CD4-positive, alpha-beta memory T cell (primary cell): ENCODE results near the gene TBXAS1. TPM values are rescaled to one million over a fixed set of nuclear protein-coding genes. Genes with fewer than 3 reads are reported as not detected.

ENCODE experiments used
- CTCF ChIA-PET: fragments of 350-600 bp; sonication (Branson Sonifier 250); formaldehyde crosslinking; loops from one replicate; lab custom pipeline; 2021; ENCODE audit warnings: inconsistent platforms; ENCODE audit not compliant: partially characterized antibody; lab: Charles Lee
- POLR2A ChIA-PET: fragments of 350-600 bp; sonication (Branson Sonifier 250); formaldehyde crosslinking; loops from one replicate; lab custom pipeline; 2021; ENCODE audit not compliant: partially characterized antibody; lab: Charles Lee
- DNase-seq, 5 donors: peaks; one replicate each; pipeline versions ENCODE4 v3.0.0 to v3.0.0-alpha.2; 2020 to 2022; ENCODE audit warnings: mixed read lengths in 1 of 5
- H3K27ac ChIP-seq: one replicate; pipeline ENCODE4 v1.7.0; 2013; ENCODE audit warnings: low read depth, low read length
- H3K27me3 ChIP-seq: 2 replicates; pipeline ENCODE4 v1.7.0; 2013; ENCODE audit warnings: mild to moderate bottlenecking, low read length, moderate library complexity; ENCODE audit not compliant: insufficient read depth
- H3K36me3 ChIP-seq: 2 replicates; pipeline ENCODE4 v1.7.0; 2013; ENCODE audit warnings: mild to moderate bottlenecking, low read length, moderate library complexity; ENCODE audit not compliant: insufficient read depth
- H3K4me1 ChIP-seq: 2 replicates; pipeline ENCODE4 v1.7.0; 2013; ENCODE audit warnings: mild to moderate bottlenecking, low read length, moderate library complexity; ENCODE audit not compliant: insufficient read depth
- H3K4me3 ChIP-seq, 2 donors: one replicate each; pipeline ENCODE4 v1.7.0; 2013; ENCODE audit warnings: low read length in 2 of 2, mild to moderate bottlenecking in 1 of 2
- H3K9me3 ChIP-seq, 2 donors: one replicate each; pipeline ENCODE4 v1.7.0; 2013; ENCODE audit warnings: low read length in 2 of 2, control low read depth in 1 of 2; ENCODE audit not compliant: control insufficient read depth in 1 of 2
- H3K27ac Mint-ChIP-seq, 7 donors: one replicate each; pipeline ENCODE4 v1.8.0; 2020 to 2021; ENCODE audit warnings: mixed read lengths in 7 of 7, mild to moderate bottlenecking in 6 of 7, inconsistent platforms in 3 of 7, moderate library complexity in 3 of 7
- H3K27me3 Mint-ChIP-seq, 2 donors: one replicate each; pipeline ENCODE4 v1.8.0; 2020 to 2021; ENCODE audit warnings: mixed read lengths in 2 of 2
- H3K36me3 Mint-ChIP-seq, 2 donors: one replicate each; pipeline ENCODE4 v1.8.0; 2020 to 2021; ENCODE audit warnings: mixed read lengths in 2 of 2, inconsistent platforms in 1 of 2, mild to moderate bottlenecking in 1 of 2
- H3K4me1 Mint-ChIP-seq, 4 donors: one replicate each; pipeline ENCODE4 v1.8.0; 2020 to 2021; ENCODE audit warnings: mixed read lengths in 4 of 4, mild to moderate bottlenecking in 1 of 4
- H3K4me3 Mint-ChIP-seq, 8 donors: one replicate each; pipeline ENCODE4 v1.8.0; 2020 to 2021; ENCODE audit warnings: mixed read lengths in 8 of 8, mild to moderate bottlenecking in 7 of 8, moderate library complexity in 6 of 8, inconsistent platforms in 3 of 8
- H3K9me3 Mint-ChIP-seq, 8 donors: one replicate each; pipeline ENCODE4 v1.8.0; 2020 to 2021; ENCODE audit warnings: mixed read lengths in 8 of 8, mild to moderate bottlenecking in 5 of 8, inconsistent platforms in 3 of 8, moderate library complexity in 1 of 8
- intact Hi-C: fragments of 100-400 bp; cut with micrococcal nuclease; formaldehyde crosslinking; loops from one replicate; pipeline ENCODE4 v1.15.1; 2023
- polyA plus RNA-seq, 2 donors: library from polyadenylated mRNA; unstranded; fragments of 300-500 nt; fragmentation: Illumina TruSeq; gene quantifications; one replicate each; pipeline ENCODE4 v1.2.3, GENCODE V29; 2021
- total RNA-seq, 2 experiments: library from RNA; stranded (reverse); gene quantifications; one replicate each; pipeline ENCODE4 v1.2.3, GENCODE V29; 2021

The TBXAS1 gene
- total and polyA plus RNA-seq, 4 experiments from 2014 or later = 16.6 to 20.1 (median 18.9) TPM

DNA sequence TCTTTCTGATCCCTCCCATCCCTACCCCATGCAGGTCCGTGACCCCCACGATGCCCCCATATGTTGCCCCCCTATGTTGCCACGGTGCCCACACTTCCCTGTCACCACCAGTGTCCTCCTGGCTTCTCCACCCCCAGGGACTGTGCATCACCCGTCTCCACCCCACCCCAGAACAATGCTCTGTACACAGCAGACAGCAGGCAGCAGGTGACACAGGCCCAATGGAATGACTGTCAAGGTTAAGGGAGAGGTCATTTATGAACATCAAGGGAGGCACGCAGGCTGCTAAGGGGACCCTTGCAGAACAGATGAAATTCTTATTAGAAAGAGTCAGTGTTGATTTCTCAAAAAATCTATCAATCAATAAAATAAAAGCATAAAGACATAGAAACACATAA, 162.2 kb downstream of the TBXAS1 start:
- H3K4me3 Mint-ChIP-seq = no peak overlapping the region
- CTCF ChIA-PET = no interaction called here

DNA sequence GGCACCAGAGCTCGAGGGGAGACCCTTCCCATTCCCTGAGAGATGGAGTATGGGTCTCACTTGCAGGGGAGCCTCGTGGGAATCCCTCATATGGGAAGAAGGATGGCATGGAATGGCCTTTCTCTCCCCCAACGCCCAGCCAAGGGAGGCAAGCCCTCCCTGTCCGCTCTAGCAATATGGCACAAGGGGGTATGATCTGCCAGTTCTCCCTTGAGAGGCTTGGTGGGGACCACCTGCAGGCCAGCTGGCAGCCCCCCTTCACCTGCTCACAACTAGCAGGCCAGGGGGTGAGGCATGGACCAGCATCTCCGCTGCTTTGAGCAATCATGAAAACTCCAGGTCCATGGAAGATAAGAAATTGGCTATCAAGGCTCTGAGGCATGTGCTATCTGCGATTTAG, 162.8 kb downstream of the TBXAS1 start:
- Histone ChIP-seq H3K4me1 (no peaks in the 10 kb centered on the region), H3K4me3 (no peak overlapping the region), H3K27ac (no peak overlapping the region), H3K36me3 (no peaks in the 10 kb centered on the region), H3K27me3 (no peaks in the 10 kb centered on the region), H3K9me3 (no peaks in the 10 kb centered on the region)
- H3K9me3 Mint-ChIP-seq = no peaks in the 10 kb centered on the region
- peaks cover 0 to 3% of the 10 kb centered on the region in 2 donors for H3K36me3 Mint-ChIP-seq
- H3K27ac Mint-ChIP-seq = no peak overlapping the region
- H3K4me3 Mint-ChIP-seq = no peak overlapping the region
- H3K4me1 Mint-ChIP-seq = peaks cover 0 to 2% (median 0%) of the 10 kb centered on the region in 4 donors
- intact Hi-C loops = no loop called here
- no peak for DNase-seq
- H3K27me3 Mint-ChIP-seq = no peaks in the 10 kb centered on the region
- POLR2A ChIA-PET = no interaction called here
- CTCF ChIA-PET = interaction anchor here (3.3 kb wide), 1 partner anchor 346 kb away, joined by 11 read pairs; no protein-coding TSS in a partner anchor

More for the DNA sequence above, 162.2 kb downstream of the TBXAS1 start:
- Histone ChIP-seq H3K4me3 (no peak overlapping the region), H3K27me3 (no peaks in the 10 kb centered on the region), H3K27ac (no peak overlapping the region), H3K9me3 (no peaks in the 10 kb centered on the region), H3K36me3 (no peaks in the 10 kb centered on the region), H3K4me1 (no peaks in the 10 kb centered on the region)
- POLR2A ChIA-PET = no interaction called here
- Mint-ChIP-seq H3K27ac (peak overlapping the region in 1 of 7 donors; percentile 52), H3K36me3 (peaks cover 0 to 3% of the 10 kb centered on the region in 2 donors), H3K9me3 (no peaks in the 10 kb centered on the region), H3K27me3 (no peaks in the 10 kb centered on the region), H3K4me1 (peaks cover 0 to 2% (median 0%) of the 10 kb centered on the region in 4 donors)
- intact Hi-C loops = no loop called here
- DNase-seq = no peak

DNA sequence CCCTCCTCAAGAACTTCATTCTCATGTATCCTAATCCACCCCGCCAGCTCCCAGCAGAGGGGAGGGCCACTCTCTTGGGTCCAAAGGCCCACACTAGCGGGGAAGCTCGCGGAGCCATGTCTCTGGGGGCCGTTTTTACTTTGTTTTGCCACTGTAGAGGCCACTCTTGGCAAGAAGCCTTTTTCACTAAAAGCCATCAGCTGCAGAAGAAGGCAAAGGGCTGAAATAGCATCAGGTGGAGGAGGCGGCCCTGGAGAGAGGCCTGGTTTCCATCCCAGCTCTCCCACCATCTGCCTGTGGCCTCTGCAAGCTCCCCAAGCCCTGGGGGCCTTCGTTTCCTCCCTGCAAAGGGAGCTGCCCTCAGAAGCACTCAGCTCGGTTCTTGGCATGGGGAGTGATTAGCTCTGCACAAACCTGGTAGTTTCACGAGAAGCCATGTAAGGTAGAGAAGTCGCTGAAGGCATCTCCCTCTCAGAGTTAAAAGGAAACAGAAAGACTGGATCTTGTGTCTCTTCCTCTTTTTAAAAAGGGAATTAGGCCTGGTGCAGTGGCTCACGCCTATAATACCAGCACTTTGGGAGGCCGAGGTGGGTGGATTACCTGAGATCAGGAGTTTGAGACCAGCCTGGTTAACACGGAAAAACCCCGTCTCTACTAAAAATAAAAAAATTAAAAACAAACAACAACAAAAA, 163.4 kb downstream of the TBXAS1 start:
- no peaks in the 10 kb centered on the region for H3K36me3 ChIP-seq
- DNase-seq = no peak
- peaks cover 0 to 3% of the 10 kb centered on the region in 2 donors for H3K36me3 Mint-ChIP-seq
- POLR2A ChIA-PET = no interaction called here
- no peaks in the 10 kb centered on the region for H3K27me3 Mint-ChIP-seq
- CTCF ChIA-PET = interaction anchor here (0.7 to 3.3 kb wide), 2 partner anchors 13 to 346 kb away, joined by 3 to 11 read pairs; no protein-coding TSS in a partner anchor
- H3K4me1 ChIP-seq = no peaks in the 10 kb centered on the region
- intact Hi-C loops = no loop called here
- H3K27ac Mint-ChIP-seq = peak overlapping the region in 1 of 7 donors; percentile 54
- no peak overlapping the region for H3K4me3 Mint-ChIP-seq
- H3K9me3 Mint-ChIP-seq = no peaks in the 10 kb centered on the region
- no peaks in the 10 kb centered on the region for H3K9me3 ChIP-seq
- H3K4me1 Mint-ChIP-seq = peaks cover 0 to 2% (median 0%) of the 10 kb centered on the region in 4 donors
- no peaks in the 10 kb centered on the region for H3K27me3 ChIP-seq
- no peak overlapping the region for H3K4me3 ChIP-seq
- H3K27ac ChIP-seq = no peak overlapping the region

DNA sequence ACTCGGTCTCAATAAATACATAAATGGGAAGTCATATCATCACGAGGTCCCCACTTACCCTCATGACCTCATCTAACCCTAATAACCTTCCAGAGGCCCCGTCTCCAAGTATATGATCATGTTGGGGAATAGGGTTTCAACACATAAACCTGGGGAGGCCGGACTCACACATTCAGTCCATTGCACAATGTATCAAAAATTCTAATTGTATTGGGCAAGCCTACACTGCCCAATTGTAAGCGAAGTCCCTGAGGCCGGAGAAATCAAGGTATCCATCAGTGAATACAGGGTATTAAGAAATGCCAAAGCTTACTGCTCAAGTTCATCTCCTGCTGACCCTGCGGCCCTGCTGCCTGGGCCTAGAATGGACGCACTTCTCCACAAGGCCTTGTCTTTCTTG, 164.1 kb downstream of the TBXAS1 start:
- peaks cover 0 to 3% of the 10 kb centered on the region in 2 donors for H3K36me3 Mint-ChIP-seq
- H3K27ac ChIP-seq = no peak overlapping the region
- H3K27ac Mint-ChIP-seq = no peak overlapping the region
- H3K4me3 Mint-ChIP-seq = no peak overlapping the region
- no peaks in the 10 kb centered on the region for H3K9me3 Mint-ChIP-seq
- H3K4me1 Mint-ChIP-seq = peaks cover 0 to 2% (median 0%) of the 10 kb centered on the region in 4 donors
- no peak overlapping the region for H3K4me3 ChIP-seq
- no peaks in the 10 kb centered on the region for H3K27me3 ChIP-seq
- intact Hi-C loops = no loop called here
- no peak for DNase-seq
- H3K27me3 Mint-ChIP-seq = no peaks in the 10 kb centered on the region
- H3K4me1 ChIP-seq = no peaks in the 10 kb centered on the region
- no peaks in the 10 kb centered on the region for H3K9me3 ChIP-seq
- ChIA-PET CTCF (interaction anchor here (0.6 to 3.3 kb wide), 3 partner anchors 12 to 392 kb away, joined by 3 to 11 read pairs (median 3); no protein-coding TSS in a partner anchor), POLR2A (no interaction called here)
- no peaks in the 10 kb centered on the region for H3K36me3 ChIP-seq

DNA sequence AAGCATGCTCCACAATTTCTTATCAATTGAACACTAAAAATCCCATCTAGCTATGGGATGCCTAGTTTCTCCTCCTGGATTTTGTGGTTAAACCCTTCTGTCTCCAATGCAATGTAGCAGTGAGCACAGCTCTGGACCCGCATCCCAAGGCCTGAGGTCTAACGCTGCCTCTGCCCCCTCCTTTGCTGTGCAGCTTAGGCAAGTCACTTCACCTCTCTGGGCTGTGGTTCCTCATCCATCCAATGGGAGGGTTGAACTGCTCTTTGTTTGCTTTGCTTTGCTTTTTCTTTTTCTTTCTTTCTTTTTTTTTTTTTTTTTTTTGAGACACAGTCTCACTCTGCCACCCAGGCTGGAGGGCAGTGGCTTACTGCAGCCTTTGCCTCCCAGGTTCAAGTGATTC, 164.5 kb downstream of the TBXAS1 start:
- no peaks in the 10 kb centered on the region for H3K4me1 ChIP-seq
- H3K27me3 ChIP-seq = no peaks in the 10 kb centered on the region
- H3K27ac ChIP-seq = no peak overlapping the region
- Mint-ChIP-seq H3K27me3 (no peaks in the 10 kb centered on the region), H3K4me1 (peaks cover 0 to 2% (median 0%) of the 10 kb centered on the region in 4 donors), H3K4me3 (no peak overlapping the region), H3K27ac (no peak overlapping the region), H3K9me3 (no peaks in the 10 kb centered on the region), H3K36me3 (peaks cover 0 to 3% of the 10 kb centered on the region in 2 donors)
- H3K4me3 ChIP-seq = no peak overlapping the region
- intact Hi-C loops = no loop called here
- H3K36me3 ChIP-seq = no peaks in the 10 kb centered on the region
- ChIA-PET POLR2A (no interaction called here), CTCF (interaction anchor here (0.6 to 3.3 kb wide), 3 partner anchors 12 to 392 kb away, joined by 3 to 11 read pairs (median 6); no protein-coding TSS in a partner anchor)
- DNase-seq = no peak
- no peaks in the 10 kb centered on the region for H3K9me3 ChIP-seq

DNA sequence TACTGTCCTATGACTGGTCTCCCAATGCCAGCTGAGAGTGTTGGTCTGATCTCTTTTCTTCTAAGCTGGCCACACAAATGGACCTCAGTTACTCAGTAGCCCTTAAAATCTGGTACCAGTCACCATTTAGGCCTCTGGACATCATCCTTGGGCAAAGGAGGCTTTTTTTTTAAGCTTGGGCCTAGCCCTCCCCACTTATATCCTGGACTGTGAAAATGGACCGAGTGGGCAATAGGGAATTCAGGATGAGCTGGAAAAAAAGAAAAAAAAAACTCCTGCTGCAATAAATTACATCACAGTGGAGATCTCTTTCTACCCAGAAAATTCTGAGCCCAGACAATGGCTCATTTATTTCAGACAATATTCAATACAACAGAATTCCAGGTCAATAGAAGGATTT, 165.3 kb downstream of the TBXAS1 start:
- no peak overlapping the region for H3K4me3 ChIP-seq
- DNase-seq = no peak
- no peaks in the 10 kb centered on the region for H3K27me3 Mint-ChIP-seq
- no peak overlapping the region for H3K27ac Mint-ChIP-seq
- H3K9me3 Mint-ChIP-seq = no peaks in the 10 kb centered on the region
- no peaks in the 10 kb centered on the region for H3K9me3 ChIP-seq
- no peaks in the 10 kb centered on the region for H3K4me1 ChIP-seq
- H3K27me3 ChIP-seq = no peaks in the 10 kb centered on the region
- POLR2A ChIA-PET = no interaction called here
- H3K36me3 Mint-ChIP-seq = peaks cover 0 to 3% of the 10 kb centered on the region in 2 donors
- H3K4me1 Mint-ChIP-seq = no peaks in the 10 kb centered on the region
- H3K27ac ChIP-seq = no peak overlapping the region
- CTCF ChIA-PET = interaction anchor here (1.0 to 3.3 kb wide), 3 partner anchors 11 to 392 kb away, joined by 4 to 11 read pairs (median 6); no protein-coding TSS in a partner anchor
- intact Hi-C loops = no loop called here
- no peaks in the 10 kb centered on the region for H3K36me3 ChIP-seq
- H3K4me3 Mint-ChIP-seq = no peak overlapping the region

DNA sequence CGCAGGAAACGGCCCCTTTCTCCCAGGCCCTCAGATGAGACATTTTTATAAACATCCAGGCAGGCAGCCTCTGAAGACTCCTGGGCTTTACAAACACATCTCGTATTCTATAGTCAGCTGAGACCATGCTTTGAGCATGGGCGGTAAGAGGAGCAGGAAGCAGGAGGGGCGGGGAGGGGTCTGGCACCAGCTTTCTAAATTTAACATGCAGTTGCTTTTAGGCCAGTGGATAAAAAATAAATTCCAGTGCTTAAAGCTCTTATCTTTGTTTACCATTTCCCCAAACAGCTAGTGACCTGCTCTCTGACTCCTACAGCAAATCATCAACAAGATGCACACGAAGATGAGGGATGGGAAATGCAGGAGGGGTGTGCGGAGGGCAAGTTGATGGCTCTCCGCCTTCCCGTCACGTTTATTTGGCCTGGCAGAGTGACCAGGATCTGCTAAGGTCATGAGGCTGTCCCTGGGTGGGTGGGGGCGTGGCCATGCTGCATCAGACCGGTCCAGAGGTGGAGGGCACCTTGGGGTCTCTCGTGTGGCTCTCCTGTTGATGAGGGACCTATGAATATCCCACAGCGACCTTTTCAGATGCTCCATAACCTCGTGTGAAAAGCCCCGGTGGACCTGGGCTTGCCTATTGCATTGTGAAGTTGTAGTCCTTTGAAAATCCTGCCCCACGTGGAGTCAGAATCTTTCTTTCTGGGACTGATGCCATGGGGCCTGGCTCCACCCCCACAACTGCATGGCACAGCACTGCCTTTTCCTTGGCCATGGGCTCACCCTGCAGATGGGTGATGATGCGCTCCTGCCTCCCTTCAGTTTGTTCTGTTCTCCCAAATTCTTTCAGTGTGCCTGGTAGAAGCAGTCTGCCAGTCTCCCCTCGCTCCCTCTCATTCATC, 166.2 kb downstream of the TBXAS1 start:
- no peaks in the 10 kb centered on the region for H3K36me3 Mint-ChIP-seq

More for the DNA sequence above, 166.2 kb downstream of the TBXAS1 start:
- Histone ChIP-seq H3K36me3 (no peaks in the 10 kb centered on the region), H3K27ac (no peak overlapping the region), H3K27me3 (no peaks in the 10 kb centered on the region), H3K4me3 (no peak overlapping the region), H3K4me1 (no peaks in the 10 kb centered on the region), H3K9me3 (no peaks in the 10 kb centered on the region)
- H3K27me3 Mint-ChIP-seq = no peaks in the 10 kb centered on the region
- no peak overlapping the region for H3K4me3 Mint-ChIP-seq
- CTCF ChIA-PET = interaction anchor here (1.0 to 11.4 kb wide), 4 partner anchors 10 to 393 kb away, joined by 4 to 203 read pairs (median 8); no protein-coding TSS in a partner anchor
- H3K9me3 Mint-ChIP-seq = no peaks in the 10 kb centered on the region
- intact Hi-C loops = no loop called here
- H3K4me1 Mint-ChIP-seq = no peaks in the 10 kb centered on the region
- POLR2A ChIA-PET = no interaction called here
- no peak for DNase-seq
- H3K27ac Mint-ChIP-seq = no peak overlapping the region
